Activated T-cell treated with anti-CD3 and anti-CD28 coated beads, Interleukin-2, amount 50 U/mL, for 4 hours (primary cell): ENCODE results near the gene PAFAH1B2. TPM values are rescaled to one million over a fixed set of nuclear protein-coding genes. Genes with fewer than 3 reads are reported as not detected.
"Not testable (repeated sequence)": the region's sequence is repeated elsewhere in the genome, so short reads cannot be mapped to it uniquely, and the experiment has no call there.

Experiments
- ATAC-seq, 2 donors: fragments of 200-7000 bp; cut with Tn5 transposase; one replicate each; pipeline ENCODE4 v1.10.0; 2021
- DNase-seq: peaks from one replicate; pipeline ENCODE4 v3.0.0-alpha.2; 2020
- H3K27me3 Mint-ChIP-seq: one replicate; pipeline ENCODE4 v1.8.0; 2021; ENCODE audit warnings: low read depth, mixed read lengths
- H3K36me3 Mint-ChIP-seq: one replicate; pipeline ENCODE4 v1.8.0; 2022; ENCODE audit warnings: mixed read lengths; ENCODE audit not compliant: insufficient read depth
- H3K4me1 Mint-ChIP-seq: one replicate; pipeline ENCODE4 v1.8.0; 2021; ENCODE audit warnings: low read depth, mixed read lengths
- H3K4me3 Mint-ChIP-seq: one replicate; pipeline ENCODE4 v1.8.0; 2021; ENCODE audit warnings: mild to moderate bottlenecking, moderate library complexity, mixed read lengths
- H3K9me3 Mint-ChIP-seq: one replicate; pipeline ENCODE4 v1.8.0; 2021; ENCODE audit warnings: mixed read lengths
- total RNA-seq, 3 donors: library from RNA; stranded (reverse); gene quantifications; one replicate each; pipeline ENCODE4 v1.2.1, GENCODE V29; 2021

PAFAH1B2 gene
- total RNA-seq, 3 donors from 2014 or later = 73.9 to 81.2 (median 80.0) TPM

DNA sequence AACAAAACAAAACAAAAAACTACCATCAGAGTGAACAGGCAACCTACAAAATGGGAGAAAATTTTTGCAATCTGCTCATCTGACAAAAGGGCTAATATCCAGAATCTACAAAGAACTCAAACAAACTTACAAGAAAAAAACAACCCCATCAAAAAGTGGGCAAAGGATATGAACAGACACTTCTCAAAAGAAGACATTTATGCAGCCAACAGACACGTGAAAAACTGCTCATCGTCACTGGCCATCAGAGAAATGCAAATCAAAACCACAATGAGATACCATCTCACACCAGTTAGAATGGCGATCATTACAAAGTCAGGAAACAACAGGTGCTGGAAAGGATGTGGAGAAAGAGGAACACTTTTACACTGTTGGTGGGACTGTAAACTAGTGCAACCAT lies 31.6 kb upstream of the PAFAH1B2 start:
- not testable (repeated sequence) for H3K4me1 Mint-ChIP-seq, H3K27me3 Mint-ChIP-seq, H3K36me3 Mint-ChIP-seq, ATAC-seq, H3K4me3 Mint-ChIP-seq, DNase-seq, H3K9me3 Mint-ChIP-seq

DNA sequence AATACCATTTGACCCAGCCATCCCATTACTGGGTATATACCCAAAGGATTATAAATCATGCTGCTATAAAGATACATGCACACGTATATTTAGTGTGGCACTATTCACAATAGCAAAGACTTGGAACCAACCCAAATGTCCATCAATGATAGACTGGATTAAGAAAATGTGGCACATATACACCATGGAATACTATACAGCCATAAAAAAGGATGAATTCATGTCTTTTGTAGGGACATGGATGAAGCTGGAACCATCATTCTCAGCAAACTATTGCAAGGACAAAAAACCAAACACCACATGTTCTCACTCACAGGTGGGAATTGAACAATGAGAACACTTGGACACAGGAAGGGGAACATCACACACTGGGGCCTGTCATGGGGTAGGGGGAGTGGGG lies 31.1 kb upstream of the PAFAH1B2 start:
- H3K4me3 Mint-ChIP-seq, ATAC-seq, H3K36me3 Mint-ChIP-seq, H3K27me3 Mint-ChIP-seq, H3K9me3 Mint-ChIP-seq, DNase-seq, H3K4me1 Mint-ChIP-seq: not testable (repeated sequence)

DNA sequence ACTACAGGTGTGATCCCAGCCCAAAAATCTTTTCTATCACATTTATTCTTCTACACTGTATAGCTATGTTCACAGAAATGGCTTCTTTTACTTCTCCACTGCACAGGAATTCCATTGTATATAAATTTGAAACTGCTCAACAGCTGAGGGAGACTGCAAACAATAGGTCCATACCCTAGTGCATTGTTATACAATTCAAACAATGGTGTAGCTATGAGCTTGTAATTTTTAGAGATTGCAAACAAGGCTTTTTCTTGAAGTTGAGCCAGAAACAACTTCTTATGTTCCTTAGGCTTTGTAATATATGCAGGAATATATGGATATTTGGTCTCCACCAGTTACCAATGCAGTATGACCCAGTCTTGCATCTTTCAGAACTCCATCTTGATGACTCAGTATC lies 26.4 kb upstream of the PAFAH1B2 start:
- no peaks in the 10 kb centered on the region for H3K9me3 Mint-ChIP-seq
- no peaks in the 10 kb centered on the region for H3K4me1 Mint-ChIP-seq
- ATAC-seq (no peak), DNase-seq (no peak)
- no peak overlapping the region for H3K4me3 Mint-ChIP-seq
- H3K36me3 Mint-ChIP-seq = no peaks in the 10 kb centered on the region
- no peaks in the 10 kb centered on the region for H3K27me3 Mint-ChIP-seq

DNA sequence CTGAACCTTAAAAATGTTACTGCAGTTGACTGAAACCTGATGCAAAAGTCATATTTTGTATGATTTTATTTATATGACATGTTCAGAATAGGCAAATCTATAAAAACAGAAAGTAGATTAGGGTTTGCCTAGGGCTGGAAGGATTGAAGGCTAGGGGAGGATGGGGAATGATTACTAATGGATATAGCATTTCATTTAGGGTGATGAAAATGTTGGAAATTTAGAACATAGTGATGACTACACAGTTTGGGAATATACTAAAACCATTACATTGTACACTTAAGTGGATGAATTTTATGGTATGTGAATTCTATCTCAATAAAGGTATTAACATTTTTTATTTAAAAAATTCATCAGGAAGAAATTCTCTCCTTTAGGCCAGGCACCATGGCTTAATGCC lies 22.9 kb upstream of the PAFAH1B2 start:
- H3K4me1 Mint-ChIP-seq = no peaks in the 10 kb centered on the region
- DNase-seq = no peak

DNA sequence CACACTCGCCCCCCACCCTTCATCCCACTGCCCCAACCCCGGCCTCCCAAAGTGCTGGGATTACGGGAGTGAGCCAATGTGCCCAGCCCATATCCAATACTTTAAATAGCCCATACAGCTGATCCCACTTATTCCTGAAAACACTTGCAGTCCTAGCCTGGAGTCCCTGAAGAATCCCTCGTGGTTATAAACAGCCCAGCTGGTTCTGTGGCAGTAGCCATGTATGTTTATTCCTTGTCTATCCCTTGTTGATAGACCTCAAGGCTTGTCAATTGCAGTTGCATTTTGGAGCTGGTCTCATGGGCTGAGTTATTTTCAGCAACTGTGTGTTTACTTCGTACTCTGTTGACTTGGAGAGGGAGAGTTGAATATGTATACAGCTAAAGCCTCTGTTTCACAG lies 21.5 kb upstream of the PAFAH1B2 start:
- no peak for ATAC-seq
- no peak for DNase-seq
- Mint-ChIP-seq H3K36me3 (no peaks in the 10 kb centered on the region), H3K27me3 (peaks cover 1% of the 10 kb centered on the region), H3K4me1 (no peaks in the 10 kb centered on the region), H3K4me3 (no peak overlapping the region), H3K9me3 (no peaks in the 10 kb centered on the region)

More for the DNA sequence above, 22.9 kb upstream of the PAFAH1B2 start:
- no peak for ATAC-seq
- Mint-ChIP-seq H3K9me3 (no peaks in the 10 kb centered on the region), H3K36me3 (no peaks in the 10 kb centered on the region), H3K4me3 (no peak overlapping the region), H3K27me3 (no peaks in the 10 kb centered on the region)

DNA sequence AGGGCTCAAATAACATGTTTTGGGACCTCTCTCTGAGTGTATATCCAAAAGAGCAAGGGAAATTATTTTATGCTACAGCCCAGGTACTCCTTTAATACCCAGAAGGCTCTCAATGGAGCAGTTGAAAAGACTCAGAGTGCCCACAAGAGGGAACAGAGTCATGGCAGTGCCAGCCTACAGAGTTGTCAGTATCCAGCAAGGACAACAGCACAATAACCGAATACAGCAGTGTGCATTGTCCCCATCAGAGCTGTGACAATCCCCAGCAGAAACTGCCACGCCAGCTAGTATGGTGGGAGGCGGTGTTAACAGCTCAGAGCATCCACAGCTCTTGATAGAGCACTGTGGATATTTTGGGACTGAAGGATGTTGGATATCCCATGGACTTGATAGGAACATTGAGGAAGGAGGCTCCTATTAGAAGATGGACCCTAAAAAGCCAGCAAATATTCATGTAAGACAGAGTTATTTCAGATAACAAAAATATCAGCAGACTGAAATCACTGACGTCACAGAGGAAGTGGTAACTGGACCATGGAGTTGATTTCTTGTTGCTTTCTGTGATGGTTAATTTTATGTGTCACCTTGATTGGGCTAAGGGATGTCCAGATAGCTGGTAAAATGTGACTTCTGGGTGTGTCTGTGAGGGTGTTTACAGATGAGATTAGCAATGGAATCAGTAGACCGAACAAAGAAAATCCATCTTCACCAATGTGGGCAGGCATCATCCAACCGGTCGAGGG lies 17.7 kb upstream of the PAFAH1B2 start:
- no peaks in the 10 kb centered on the region for H3K9me3 Mint-ChIP-seq
- DNase-seq = no peak

DNA sequence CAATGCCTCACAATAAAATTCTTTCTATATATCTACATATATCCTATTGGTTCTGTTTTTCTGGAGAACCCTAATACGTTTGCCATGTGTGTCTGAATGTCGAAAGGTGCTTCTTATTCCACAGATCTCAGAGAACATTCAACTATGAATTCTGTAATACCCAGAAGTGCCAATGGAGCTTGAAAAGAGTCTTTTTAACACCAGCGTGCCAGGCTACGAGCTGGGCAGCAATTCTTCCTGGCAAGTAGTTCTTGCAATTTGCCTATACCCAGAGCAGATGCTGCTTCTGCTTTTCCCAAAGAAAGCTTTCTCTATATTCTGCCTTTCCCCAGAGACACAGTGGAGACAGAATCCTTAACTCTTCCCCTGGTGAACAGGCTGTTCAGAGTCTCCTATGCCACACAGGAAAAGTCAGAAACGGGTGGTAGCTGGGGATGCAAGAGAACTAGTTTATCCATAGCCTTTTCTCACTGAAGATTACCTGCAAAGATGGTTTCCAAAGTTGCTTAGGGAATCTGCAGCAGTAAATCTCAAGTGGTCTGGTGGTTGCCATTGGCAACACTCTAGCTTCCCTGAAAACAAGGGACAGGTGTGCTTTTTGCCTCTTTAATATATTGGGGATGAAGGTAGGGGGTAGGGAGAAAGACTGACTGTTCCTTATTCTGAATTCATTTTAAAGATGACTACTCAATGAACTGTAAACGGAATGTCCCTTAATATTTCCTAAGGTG lies 16.8 kb upstream of the PAFAH1B2 start:
- ATAC-seq (no peak), DNase-seq (no peak)
- no peaks in the 10 kb centered on the region for H3K36me3 Mint-ChIP-seq
- peaks cover 4% of the 10 kb centered on the region for H3K27me3 Mint-ChIP-seq
- H3K4me3 Mint-ChIP-seq = no peak overlapping the region
- no peaks in the 10 kb centered on the region for H3K9me3 Mint-ChIP-seq
- no peaks in the 10 kb centered on the region for H3K4me1 Mint-ChIP-seq

More for the DNA sequence above, 17.7 kb upstream of the PAFAH1B2 start:
- H3K4me1 Mint-ChIP-seq = no peaks in the 10 kb centered on the region
- H3K36me3 Mint-ChIP-seq = no peaks in the 10 kb centered on the region
- no peak overlapping the region for H3K4me3 Mint-ChIP-seq
- no peak for ATAC-seq
- H3K27me3 Mint-ChIP-seq = peaks cover 4% of the 10 kb centered on the region

DNA sequence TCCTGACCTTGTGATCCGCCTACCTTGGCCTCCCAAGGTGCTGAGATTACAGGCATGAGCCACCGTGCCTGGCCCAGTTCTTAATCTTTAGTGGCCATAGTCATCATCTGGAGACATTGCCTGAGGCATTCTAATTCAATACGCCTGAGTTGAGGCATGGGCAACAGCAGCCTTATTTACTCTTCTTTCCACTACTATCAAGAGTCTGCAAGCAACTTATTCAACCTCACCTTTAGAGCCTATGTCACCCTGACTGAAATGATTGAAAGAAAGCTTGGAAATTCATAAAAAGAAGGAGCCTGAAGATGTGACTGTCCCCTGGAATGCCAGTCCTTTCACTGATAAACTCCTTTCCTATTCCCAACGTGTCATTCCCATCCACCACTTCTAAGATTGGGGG lies 15.8 kb upstream of the PAFAH1B2 start:
- ATAC-seq = no peak
- Mint-ChIP-seq H3K4me1 (no peaks in the 10 kb centered on the region), H3K27me3 (peaks cover 4% of the 10 kb centered on the region), H3K36me3 (no peaks in the 10 kb centered on the region), H3K9me3 (no peaks in the 10 kb centered on the region), H3K4me3 (no peak overlapping the region)
- no peak for DNase-seq

DNA sequence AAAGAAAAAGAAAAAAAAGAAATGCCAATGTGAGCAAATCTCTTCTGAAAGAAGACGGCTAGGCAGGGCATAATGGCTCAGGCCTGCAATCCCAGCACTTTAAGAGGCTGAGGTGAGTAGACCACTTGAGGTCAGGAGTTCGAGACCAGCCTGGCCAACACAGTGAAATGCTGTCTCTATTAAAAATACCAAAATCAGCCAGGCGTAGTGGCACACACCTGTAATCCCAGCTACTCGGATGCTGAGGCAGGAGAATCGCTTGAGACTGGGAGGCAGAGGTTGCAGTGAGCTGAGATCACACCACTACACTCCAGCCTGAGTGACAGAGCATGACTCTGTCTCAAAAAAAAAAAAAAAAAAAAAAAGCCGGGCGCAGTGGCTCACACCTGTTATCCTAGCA lies 13.7 kb upstream of the PAFAH1B2 start:
- DNase-seq, H3K27me3 Mint-ChIP-seq, H3K36me3 Mint-ChIP-seq, H3K4me3 Mint-ChIP-seq, H3K9me3 Mint-ChIP-seq, H3K4me1 Mint-ChIP-seq, ATAC-seq: not testable (repeated sequence)

DNA sequence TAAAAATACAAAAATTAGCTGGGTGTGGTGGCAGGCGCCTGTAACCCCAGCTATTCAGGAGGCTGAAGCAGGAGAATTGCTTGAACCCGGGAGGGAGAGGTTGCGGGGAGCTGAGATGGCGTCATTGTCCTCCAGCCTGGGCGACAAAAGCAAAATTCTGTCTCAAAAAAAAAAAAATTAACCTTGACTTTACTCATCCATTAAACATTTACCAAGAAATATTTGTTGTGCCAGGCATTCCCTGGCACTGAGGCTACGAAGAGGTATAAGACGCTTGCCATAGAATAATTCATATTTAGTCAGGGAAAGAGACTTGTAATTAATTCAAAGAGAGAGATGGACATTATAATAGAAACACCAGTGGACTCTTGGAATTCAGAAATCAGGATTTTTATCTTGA lies 13.2 kb upstream of the PAFAH1B2 start:
- Mint-ChIP-seq H3K4me3 (no peak overlapping the region), H3K4me1 (no peaks in the 10 kb centered on the region), H3K36me3 (no peaks in the 10 kb centered on the region), H3K9me3 (no peaks in the 10 kb centered on the region), H3K27me3 (peaks cover 4% of the 10 kb centered on the region)
- DNase-seq = no peak
- no peak for ATAC-seq

DNA sequence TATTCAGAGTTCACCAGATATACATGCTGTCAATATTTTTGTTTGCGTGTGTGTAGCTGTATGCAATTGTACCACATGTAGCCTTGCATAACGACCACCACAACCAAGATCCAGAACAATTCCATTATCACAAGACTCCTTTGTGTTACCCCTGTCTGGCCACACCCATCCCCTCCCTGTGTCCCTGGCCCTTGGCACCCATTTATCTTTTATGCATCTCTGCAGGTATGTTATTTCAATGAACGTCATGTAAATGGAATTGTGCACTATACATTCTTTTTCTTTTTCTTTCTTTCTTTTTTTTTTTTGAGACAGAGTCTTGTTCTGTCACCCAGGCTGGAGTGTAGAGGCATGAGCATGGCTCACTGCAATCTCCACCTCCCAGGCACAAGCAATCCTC lies 9.7 kb upstream of the PAFAH1B2 start:
- H3K4me3 Mint-ChIP-seq = no peak overlapping the region
- no peaks in the 10 kb centered on the region for H3K4me1 Mint-ChIP-seq
- no peak for ATAC-seq
- peaks cover 5% of the 10 kb centered on the region for H3K27me3 Mint-ChIP-seq
- no peaks in the 10 kb centered on the region for H3K36me3 Mint-ChIP-seq
- DNase-seq = no peak
- no peaks in the 10 kb centered on the region for H3K9me3 Mint-ChIP-seq

DNA sequence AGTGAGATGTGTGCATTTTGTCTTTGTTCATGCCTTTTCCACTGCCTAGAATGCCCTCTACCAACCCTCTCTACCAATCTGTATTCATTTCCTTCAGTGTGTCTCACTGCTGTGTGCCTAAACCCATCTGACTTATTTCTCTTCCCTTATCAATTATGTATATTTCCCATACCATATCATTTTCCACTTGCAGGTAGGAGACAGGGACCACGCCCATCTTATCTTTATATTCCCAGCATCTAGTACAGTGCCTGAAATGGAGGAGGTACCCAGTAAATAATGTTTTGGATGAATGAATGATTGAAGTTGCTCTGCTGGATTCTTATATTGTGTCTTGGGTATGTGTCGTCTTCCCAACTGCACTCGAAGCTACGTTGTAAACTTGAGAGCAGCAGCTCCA lies 9.1 kb upstream of the PAFAH1B2 start:
- H3K9me3 Mint-ChIP-seq, H3K27me3 Mint-ChIP-seq, ATAC-seq, H3K4me3 Mint-ChIP-seq, DNase-seq, H3K36me3 Mint-ChIP-seq, H3K4me1 Mint-ChIP-seq: not testable (repeated sequence)

DNA sequence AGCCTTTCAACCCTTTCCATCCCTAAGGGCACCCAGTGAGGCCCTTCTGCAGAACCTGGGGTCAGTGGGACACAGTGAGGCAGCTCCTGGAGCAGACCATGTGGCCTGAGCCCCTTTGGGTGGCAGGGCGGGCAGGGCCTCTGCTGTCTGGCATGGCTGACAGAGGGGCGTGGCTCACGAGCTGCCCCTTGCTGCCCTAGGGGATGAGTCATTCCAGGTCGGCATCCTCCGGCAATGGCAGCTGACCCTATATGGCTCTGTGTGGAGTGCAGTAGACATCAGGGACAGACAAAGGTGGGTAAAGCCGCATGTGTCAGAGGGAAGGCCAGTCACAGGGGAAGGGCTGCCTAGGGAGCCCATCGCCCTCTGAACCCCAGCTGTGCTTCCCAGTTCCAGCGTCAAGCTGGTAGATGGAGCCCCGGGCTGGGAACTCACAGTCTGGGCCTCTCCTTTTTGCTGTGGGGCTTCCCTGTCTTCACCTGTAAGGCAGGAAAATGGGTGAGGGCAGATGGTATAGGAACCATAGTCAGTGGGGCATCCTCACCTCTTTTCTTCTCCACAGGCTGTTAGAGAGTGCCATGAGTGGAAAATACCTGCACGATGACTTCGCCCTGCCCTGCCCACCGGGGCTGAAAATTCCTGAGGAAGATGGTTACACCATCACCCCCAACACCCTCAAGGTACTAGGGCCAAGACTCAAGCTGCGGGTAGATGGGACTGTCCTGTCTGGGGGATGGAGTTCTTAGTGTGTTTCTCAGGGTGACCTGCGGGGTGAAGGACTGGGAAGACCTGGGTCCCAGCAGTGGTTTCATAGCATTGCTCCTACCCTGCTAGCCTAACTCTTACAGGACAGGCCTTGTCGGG lies 6.6 kb upstream of the PAFAH1B2 start:
- not testable (repeated sequence) for H3K4me3 Mint-ChIP-seq, H3K9me3 Mint-ChIP-seq, DNase-seq, H3K36me3 Mint-ChIP-seq, ATAC-seq, H3K4me1 Mint-ChIP-seq
- H3K27me3 Mint-ChIP-seq = peaks cover 13% of the 10 kb centered on the region

DNA sequence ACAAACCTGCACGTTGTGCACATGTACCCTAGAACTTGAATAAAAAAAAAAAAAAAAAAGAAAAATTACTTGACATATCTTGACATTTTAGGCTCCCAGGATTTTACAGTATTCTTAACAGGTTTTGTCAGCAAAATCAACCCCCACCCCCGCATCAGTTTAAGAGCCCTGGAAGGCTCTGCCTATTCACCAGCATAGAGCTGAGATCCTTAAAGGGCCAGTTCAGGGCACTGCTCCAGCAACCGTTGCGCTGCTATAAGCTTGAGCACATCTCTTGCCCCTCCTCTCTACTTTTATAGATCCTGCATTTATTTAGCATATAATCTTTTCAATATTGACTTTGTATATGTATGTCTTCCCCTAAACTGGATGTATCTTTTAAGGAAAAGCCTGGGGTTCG lies 697 bp upstream of the PAFAH1B2 start:
- Mint-ChIP-seq H3K36me3 (peaks cover 10% of the 10 kb centered on the region), H3K4me1 (peaks cover 38% of the 10 kb centered on the region), H3K4me3 (peak overlapping the region; percentile 100), H3K9me3 (no peaks in the 10 kb centered on the region), H3K27me3 (peaks cover 13% of the 10 kb centered on the region)
- peak; percentile 32 to 34 for ATAC-seq
- peak; percentile 27 for DNase-seq
